DND-41 (cell line): Measurements from ENCODE around the gene CTDSP2.
A peak's percentile ranks its signal among the peaks of the same experiment; 100 is the strongest.

Source experiments
- ATAC-seq: fragments of 200-7000 bp; cut with Tn5 transposase; 3 replicates; pipeline ENCODE4 v1.9.1; 2021; ENCODE audit warnings: low read depth; ENCODE audit not compliant: insufficient read depth
- DNase-seq: peaks from one replicate; pipeline ENCODE4 v3.0.0-alpha.2; 2020
- H2AFZ ChIP-seq: 2 replicates; pipeline ENCODE4 v1.6.0; 2012; ENCODE audit warnings: low read depth, low read length
- H3K27ac ChIP-seq: 2 replicates; pipeline ENCODE4 v1.5.1; 2012; ENCODE audit warnings: low read length, inconsistent platforms
- H3K27me3 ChIP-seq: fragments of 200-600 bp; sonication (generic); 2 replicates; pipeline ENCODE4 v1.6.0; 2012; ENCODE audit warnings: low read length, mild to moderate bottlenecking, inconsistent platforms; ENCODE audit not compliant: insufficient read depth, poor library complexity
- H3K36me3 ChIP-seq: 2 replicates; pipeline ENCODE4 v1.5.1; 2012; ENCODE audit warnings: low read length, inconsistent platforms; ENCODE audit not compliant: insufficient read depth
- H3K4me1 ChIP-seq: 2 replicates; pipeline ENCODE4 v1.5.1; 2012; ENCODE audit warnings: mild to moderate bottlenecking, low read length; ENCODE audit not compliant: insufficient read depth
- H3K4me2 ChIP-seq: 2 replicates; pipeline ENCODE4 v1.6.0; 2012; ENCODE audit warnings: mild to moderate bottlenecking, moderate library complexity, low read length, inconsistent platforms; ENCODE audit not compliant: insufficient read depth
- H3K4me3 ChIP-seq, 2 experiments: fragments of 200-600 bp in 1 of 2; shearing (Covaris generic) in 1 of 2; 2 replicates each; pipeline ENCODE4 v1.5.1; 2012 to 2016; ENCODE audit warnings: inconsistent platforms in 2 of 2, low read length in 2 of 2, mild to moderate bottlenecking in 2 of 2, low read depth in 1 of 2, moderate library complexity in 1 of 2
- H3K79me2 ChIP-seq: 2 replicates; pipeline ENCODE4 v1.6.0; 2012; ENCODE audit warnings: low read length, inconsistent platforms; ENCODE audit not compliant: insufficient read depth
- H3K9ac ChIP-seq: 2 replicates; pipeline ENCODE4 v1.6.0; 2012; ENCODE audit warnings: low read depth, mild to moderate bottlenecking, inconsistent platforms, low read length, moderate library complexity
- H3K9me3 ChIP-seq: 2 replicates; pipeline ENCODE4 v1.5.1; 2012; ENCODE audit warnings: low read length, moderate library complexity, mild to moderate bottlenecking, inconsistent platforms; ENCODE audit not compliant: insufficient read depth, severe bottlenecking
- H4K20me1 ChIP-seq: 2 replicates; pipeline ENCODE4 v1.6.0; 2012; ENCODE audit warnings: low read length; ENCODE audit not compliant: insufficient read depth
- EZH2 ChIP-seq: IDR thresholded peaks from 3 replicates; pipeline ENCODE4 v1.6.1; 2012; ENCODE audit warnings: borderline replicate concordance, low read depth, mild to moderate bottlenecking, moderate library complexity, low read length, inconsistent platforms; ENCODE audit not compliant: severe bottlenecking
- TF ChIP-seq, protein P1 (sequence below): IDR thresholded peaks from 2 replicates; pipeline ENCODE4 v1.5.1; 2012; ENCODE audit warnings: borderline replicate concordance, low read length, moderate library complexity, mild to moderate bottlenecking; ENCODE audit not compliant: poor library complexity, severe bottlenecking; ENCODE audit errors: extremely low read depth

CTDSP2 gene

DNA sequence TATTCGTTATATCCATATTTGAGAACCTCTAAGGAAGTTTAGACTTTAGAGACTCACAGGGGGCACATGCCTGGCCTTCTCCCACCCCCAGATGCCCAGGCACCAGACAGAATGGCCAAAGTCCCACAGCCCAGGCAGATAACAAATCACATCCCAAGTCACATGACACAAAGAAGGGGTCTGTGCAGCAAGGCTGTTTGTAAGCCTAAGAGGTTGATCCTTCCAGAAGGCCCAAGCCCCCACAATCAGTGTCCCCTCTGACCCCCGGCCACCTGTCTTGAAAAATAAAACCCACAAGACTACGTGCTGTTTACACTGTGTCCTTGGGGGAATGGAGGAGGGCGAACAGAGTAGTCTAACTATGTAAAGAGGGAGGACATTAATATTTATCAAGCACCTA is 5.1 kb downstream of the CTDSP2 start:
- Histone ChIP-seq H3K79me2 (peaks cover 100% of the 10 kb centered on the region), H3K4me2 (0 out of 2 replicates have a peak overlapping the region, but pooled peaks have one; percentile 26), H3K9me3 (no peaks in the 10 kb centered on the region), H3K36me3 (peaks cover 13% of the 10 kb centered on the region; the same call in 1 of the 2 replicates), H3K4me1 (peaks cover 55% of the 10 kb centered on the region), H3K27me3 (no peaks in the 10 kb centered on the region), H4K20me1 (peaks cover 93% of the 10 kb centered on the region), H3K27ac (no peak overlapping the region), H3K4me3 (no peak overlapping the region), H2AFZ (no peak overlapping the region), H3K9ac (no peak overlapping the region)
- no peak for TF ChIP-seq EZH2
- TF ChIP-seq, protein P1, sequence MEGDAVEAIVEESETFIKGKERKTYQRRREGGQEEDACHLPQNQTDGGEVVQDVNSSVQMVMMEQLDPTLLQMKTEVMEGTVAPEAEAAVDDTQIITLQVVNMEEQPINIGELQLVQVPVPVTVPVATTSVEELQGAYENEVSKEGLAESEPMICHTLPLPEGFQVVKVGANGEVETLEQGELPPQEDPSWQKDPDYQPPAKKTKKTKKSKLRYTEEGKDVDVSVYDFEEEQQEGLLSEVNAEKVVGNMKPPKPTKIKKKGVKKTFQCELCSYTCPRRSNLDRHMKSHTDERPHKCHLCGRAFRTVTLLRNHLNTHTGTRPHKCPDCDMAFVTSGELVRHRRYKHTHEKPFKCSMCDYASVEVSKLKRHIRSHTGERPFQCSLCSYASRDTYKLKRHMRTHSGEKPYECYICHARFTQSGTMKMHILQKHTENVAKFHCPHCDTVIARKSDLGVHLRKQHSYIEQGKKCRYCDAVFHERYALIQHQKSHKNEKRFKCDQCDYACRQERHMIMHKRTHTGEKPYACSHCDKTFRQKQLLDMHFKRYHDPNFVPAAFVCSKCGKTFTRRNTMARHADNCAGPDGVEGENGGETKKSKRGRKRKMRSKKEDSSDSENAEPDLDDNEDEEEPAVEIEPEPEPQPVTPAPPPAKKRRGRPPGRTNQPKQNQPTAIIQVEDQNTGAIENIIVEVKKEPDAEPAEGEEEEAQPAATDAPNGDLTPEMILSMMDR, result no peak
- ATAC-seq, result no peak
- no peak for DNase-seq

DNA sequence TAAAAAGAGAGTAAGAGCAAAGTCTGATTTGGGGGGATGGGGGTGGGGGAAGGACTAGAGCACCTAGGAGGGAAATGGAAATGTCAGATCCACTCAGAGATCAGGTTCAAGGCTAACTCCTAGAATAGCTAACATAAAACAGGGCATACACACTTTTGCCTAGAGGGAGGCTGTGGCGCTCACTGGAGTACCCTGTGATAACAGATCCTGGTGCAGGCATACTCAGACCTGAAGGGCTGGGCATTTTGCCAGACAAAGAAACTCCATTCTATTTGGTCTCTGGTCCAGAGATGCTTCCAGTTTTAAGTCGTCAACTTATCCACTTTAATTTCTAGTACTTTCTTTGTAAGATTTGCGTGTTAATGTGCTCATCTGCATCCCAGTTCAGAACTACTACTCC is 5.8 kb downstream of the CTDSP2 start:
- Histone ChIP-seq H3K9ac (no peak overlapping the region), H3K79me2 (peaks cover 100% of the 10 kb centered on the region), H3K36me3 (peaks cover 8% of the 10 kb centered on the region; the same call in 1 of the 2 replicates), H3K4me2 (no peak overlapping the region), H3K9me3 (no peaks in the 10 kb centered on the region), H3K4me1 (peaks cover 59% of the 10 kb centered on the region), H3K4me3 (no peak overlapping the region), H3K27me3 (no peaks in the 10 kb centered on the region), H4K20me1 (peaks cover 96% of the 10 kb centered on the region), H2AFZ (no peak overlapping the region), H3K27ac (no peak overlapping the region)
- DNase-seq (no peak), ATAC-seq (no peak)
- TF ChIP-seq, protein P1, result no peak
- no peak for TF ChIP-seq EZH2

DNA sequence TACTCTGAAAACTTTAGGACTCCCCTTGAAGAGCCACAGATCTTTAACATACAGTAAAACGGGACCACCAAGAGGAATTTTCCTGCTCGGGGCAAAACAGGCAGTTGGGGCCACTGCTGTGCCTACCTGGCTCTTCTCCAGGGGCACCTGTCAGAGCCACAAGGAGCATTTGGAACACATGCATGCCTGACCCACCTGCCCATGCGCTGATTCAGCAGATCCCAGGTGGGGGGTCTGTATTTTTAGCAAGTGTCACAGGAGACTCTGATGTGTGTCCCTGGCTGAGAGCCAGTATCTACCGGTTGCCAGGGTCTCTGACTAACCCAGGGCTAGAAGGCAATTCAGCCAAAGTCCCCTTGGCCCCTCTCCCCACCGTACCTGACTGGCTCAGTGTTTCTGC is 6.5 kb downstream of the CTDSP2 start:
- Histone ChIP-seq H3K27ac (no peak overlapping the region), H3K4me1 (peaks cover 57% of the 10 kb centered on the region), H4K20me1 (peaks cover 95% of the 10 kb centered on the region), H2AFZ (no peak overlapping the region), H3K4me2 (no peak overlapping the region), H3K36me3 (peaks cover 5% of the 10 kb centered on the region; the same call in 1 of the 2 replicates), H3K9ac (no peak overlapping the region), H3K4me3 (no peak overlapping the region), H3K79me2 (peaks cover 100% of the 10 kb centered on the region), H3K27me3 (no peaks in the 10 kb centered on the region), H3K9me3 (no peaks in the 10 kb centered on the region)
- DNase-seq, result no peak
- TF ChIP-seq EZH2, result no peak
- TF ChIP-seq, protein P1, result no peak
- ATAC-seq, result no peak
